Nephron progenitor cell (in vitro differentiated cells): ENCODE data around the gene SIPA1L2.

ENCODE experiments used
- DNase-seq: peaks from one replicate; pipeline ENCODE4 v3.0.0; 2021
- H3K27ac Mint-ChIP-seq: 2 replicates; pipeline ENCODE4 v1.8.0; 2021; ENCODE audit warnings: mild to moderate bottlenecking, moderate library complexity, mixed read lengths
- H3K27me3 Mint-ChIP-seq: 2 replicates; pipeline ENCODE4 v1.8.0; 2021; ENCODE audit warnings: mild to moderate bottlenecking, low read depth, mixed read lengths; ENCODE audit not compliant: poor library complexity
- H3K36me3 Mint-ChIP-seq: 2 replicates; pipeline ENCODE4 v1.8.0; 2021; ENCODE audit warnings: low read depth, mixed read lengths
- H3K4me1 Mint-ChIP-seq: 2 replicates; pipeline ENCODE4 v1.8.0; 2021; ENCODE audit warnings: mixed read lengths
- H3K4me3 Mint-ChIP-seq: 2 replicates; pipeline ENCODE4 v1.8.0; 2021; ENCODE audit warnings: mild to moderate bottlenecking, moderate library complexity, mixed read lengths
- H3K9me3 Mint-ChIP-seq: 2 replicates; pipeline ENCODE4 v1.8.0; 2021; ENCODE audit warnings: mild to moderate bottlenecking, moderate library complexity, mixed read lengths
- CTCF ChIP-seq: fragments of 200-600 bp; sonication (generic); IDR thresholded peaks from 2 replicates; pipeline ENCODE4 v1.5.0; 2021; ENCODE audit warnings: antibody characterized with exemption

Gene SIPA1L2

GRCh38 chr1:232624546-232625281 lies 5.2 kb downstream of the SIPA1L2 start:
- no peak for TF ChIP-seq CTCF
- Mint-ChIP-seq H3K4me3 (no peak overlapping the region), H3K36me3 (no peaks in the 10 kb centered on the region), H3K27ac (no peak overlapping the region), H3K4me1 (peaks cover 63% of the 10 kb centered on the region), H3K27me3 (peaks cover 12% of the 10 kb centered on the region), H3K9me3 (no peaks in the 10 kb centered on the region)
- no peak for DNase-seq

- peaks cover 3% of the 10 kb centered on the region for H3K27me3 Mint-ChIP-seq
- no peak for DNase-seq
- peaks cover 50% of the 10 kb centered on the region for H3K4me1 Mint-ChIP-seq
- TF ChIP-seq CTCF, result no peak
- no peaks in the 10 kb centered on the region for H3K36me3 Mint-ChIP-seq
- no peaks in the 10 kb centered on the region for H3K9me3 Mint-ChIP-seq
- H3K27ac Mint-ChIP-seq, result no peak overlapping the region
- H3K4me3 Mint-ChIP-seq, result no peak overlapping the region
These were observed 7.0 kb downstream of the SIPA1L2 start for GRCh38 chr1:232622981-232623380.

GRCh38 chr1:232622378-232622777 lies 7.6 kb downstream of the SIPA1L2 start:
- TF ChIP-seq CTCF, result no peak
- Mint-ChIP-seq H3K4me3 (no peak overlapping the region), H3K9me3 (no peaks in the 10 kb centered on the region), H3K27me3 (peaks cover under 1% of the 10 kb centered on the region), H3K36me3 (no peaks in the 10 kb centered on the region), H3K27ac (no peak overlapping the region), H3K4me1 (peaks cover 44% of the 10 kb centered on the region)
- no peak for DNase-seq

GRCh38 chr1:232621050-232621449 lies 8.9 kb downstream of the SIPA1L2 start:
- Mint-ChIP-seq H3K4me1 (peaks cover 36% of the 10 kb centered on the region), H3K27ac (no peak overlapping the region), H3K27me3 (no peaks in the 10 kb centered on the region), H3K9me3 (no peaks in the 10 kb centered on the region), H3K4me3 (no peak overlapping the region), H3K36me3 (no peaks in the 10 kb centered on the region)
- TF ChIP-seq CTCF, result no peak
- no peak for DNase-seq

- DNase-seq, result no peak
- Mint-ChIP-seq H3K27ac (no peak overlapping the region), H3K27me3 (no peaks in the 10 kb centered on the region), H3K36me3 (no peaks in the 10 kb centered on the region), H3K9me3 (no peaks in the 10 kb centered on the region), H3K4me1 (peaks cover 30% of the 10 kb centered on the region), H3K4me3 (no peak overlapping the region)
- TF ChIP-seq CTCF, result no peak
These were observed 9.5 kb downstream of the SIPA1L2 start for GRCh38 chr1:232620356-232620969.

GRCh38 chr1:232617237-232617636 lies 12.7 kb downstream of the SIPA1L2 start:
- no peak overlapping the region for H3K4me3 Mint-ChIP-seq
- TF ChIP-seq CTCF, result no peak
- no peaks in the 10 kb centered on the region for H3K9me3 Mint-ChIP-seq
- peaks cover 3% of the 10 kb centered on the region for H3K27me3 Mint-ChIP-seq
- peaks cover 8% of the 10 kb centered on the region for H3K36me3 Mint-ChIP-seq
- no peak for DNase-seq
- H3K27ac Mint-ChIP-seq, result no peak overlapping the region
- H3K4me1 Mint-ChIP-seq, result peaks cover 33% of the 10 kb centered on the region
